Transverse colon (tissue), 4 donors: Measurements from ENCODE around the gene CRYBB2. TPM values are rescaled to one million over a fixed set of nuclear protein-coding genes. Genes with fewer than 3 reads are reported as not detected.
"Not testable (repeated sequence)": the region's sequence is repeated elsewhere in the genome, so short reads cannot be mapped to it uniquely, and the experiment has no call there.

ENCODE experiments used
- DNase-seq: peaks from one replicate; pipeline ENCODE4 v3.0.0-alpha.2; 2019
- H3K27ac ChIP-seq, 4 donors: fragments of 200-600 bp; sonication (generic); 2 replicates each; pipeline ENCODE4 v1.5.1; 2016 to 2018; ENCODE audit warnings: inconsistent platforms in 4 of 4
- H3K27me3 ChIP-seq: fragments of 200-600 bp; sonication (generic); 2 replicates; pipeline ENCODE4 v1.5.1; 2017; ENCODE audit warnings: inconsistent platforms
- H3K36me3 ChIP-seq, 4 donors: fragments of 200-600 bp; sonication (generic); 2 replicates each; pipeline ENCODE4 v1.5.1; 2017 to 2019; ENCODE audit warnings: inconsistent platforms in 4 of 4
- H3K4me1 ChIP-seq, 4 donors: fragments of 200-600 bp; sonication (generic); 2 replicates each; pipeline ENCODE4 v1.5.1; 2017 to 2020; ENCODE audit warnings: inconsistent platforms in 4 of 4
- H3K4me3 ChIP-seq, 4 donors: fragments of 200-600 bp; sonication (generic); 1 replicate in 1 of 4; 2 replicates in 3 of 4; pipeline versions ENCODE4 v1.5.1 to v1.6.1; 2017 to 2019; ENCODE audit warnings: inconsistent platforms in 4 of 4
- H3K9me3 ChIP-seq, 2 donors: fragments of 200-600 bp; sonication (generic); 2 replicates each; pipeline ENCODE4 v1.5.1; 2017 to 2019; ENCODE audit warnings: inconsistent platforms in 2 of 2
- CTCF ChIP-seq, 5 experiments: fragments of 200-600 bp in 3 of 5; fragments of 450-650 bp in 2 of 5; sonication (generic) in 3 of 5; IDR thresholded peaks; 1 replicate in 2 of 5; 2 replicates in 3 of 5; pipeline ENCODE4 v1.5.1; 2016 to 2017; ENCODE audit warnings: antibody characterized with exemption in 5 of 5, inconsistent platforms in 3 of 5, mild to moderate bottlenecking in 2 of 5, moderate library complexity in 1 of 5
- EP300 ChIP-seq: sonication (generic); formaldehyde crosslinking; IDR thresholded peaks from one replicate; pipeline ENCODE4 v1.6.1; 2017; ENCODE audit warnings: antibody characterized with exemption, low read depth
- POLR2A ChIP-seq: fragments of 450-650 bp; IDR thresholded peaks from one replicate; pipeline ENCODE4 v1.6.1; 2016; ENCODE audit warnings: antibody characterized with exemption, mild to moderate bottlenecking, moderate library complexity
- POLR2AphosphoS5 ChIP-seq, 3 donors: sonication (generic); formaldehyde crosslinking; IDR thresholded peaks; one replicate each; pipeline ENCODE4 v1.6.1; 2016; ENCODE audit warnings: antibody characterized with exemption in 3 of 3
- WGBS, 2 donors: methylation state at CpG; one replicate each; pipeline ENCODE4 v1.1.5; 2018; ENCODE audit warnings: low coverage in 1 of 2; 5-methylcytosine and 5-hydroxymethylcytosine counted together
- in situ Hi-C, 4 donors: fragments of 200-750 bp; cut with MboI; loops; one replicate each; pipeline versions ENCODE4 v1.15.0 to v1.15.1; 2017; ENCODE audit warnings: low sequenced_read_pairs in 3 of 4, low pct_ligation_motif_present in 1 of 4, low pct_unique_long_range_greater_than_20kb in 1 of 4
- intact Hi-C: fragments of 100-400 bp; cut with DNase I; formaldehyde crosslinking; loops from one replicate; pipeline ENCODE4 v1.15.1; 2023; ENCODE audit warnings: low total_unique reads
- total RNA-seq, 4 donors: library from RNA; depleted of rRNA; stranded (reverse); fragments of >200 nt; gene quantifications; one replicate each; pipeline ENCODE4 v1.1.0, GENCODE V29; 2016

CRYBB2 gene
- total RNA-seq, 4 donors from 2014 or later, result 2.2 TPM; not detected in 3

DNA sequence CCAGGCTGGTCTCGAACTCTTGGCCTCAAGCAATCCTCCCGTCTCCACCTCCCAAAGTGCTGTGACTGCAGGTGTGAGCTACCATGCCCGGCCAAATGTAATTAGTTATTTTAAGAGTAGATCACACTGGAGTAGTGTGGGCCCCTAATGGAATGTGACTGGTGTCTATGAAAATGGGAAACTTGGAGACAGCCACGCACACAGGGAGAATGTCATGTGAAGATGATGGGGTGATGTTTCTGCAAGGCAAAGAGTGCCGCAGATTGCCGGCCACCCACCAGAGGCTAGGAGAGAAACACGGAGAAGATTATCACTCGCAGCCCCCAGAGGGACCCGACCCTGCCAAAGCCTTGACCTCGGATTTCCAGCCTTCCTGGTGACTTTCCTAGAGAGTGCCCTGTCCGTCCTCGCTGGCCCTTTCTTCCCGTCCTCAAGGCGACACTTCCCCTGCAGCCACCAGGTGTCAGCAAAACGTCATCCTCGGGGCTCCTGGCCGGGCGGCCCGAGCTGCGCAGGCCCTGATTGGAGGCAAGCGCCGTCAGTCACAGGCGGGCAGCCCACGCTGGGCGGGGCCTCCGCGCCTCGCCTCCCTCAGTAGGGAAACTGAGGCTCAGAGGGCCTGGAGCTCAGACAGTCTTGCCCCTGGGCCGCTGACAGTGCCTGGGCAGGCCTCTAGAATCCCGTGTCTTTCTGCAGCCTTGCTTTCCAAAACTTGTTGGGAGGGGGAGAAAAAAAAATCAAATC, 16.3 kb downstream of the CRYBB2 start:
- Histone ChIP-seq H3K27ac (no peak overlapping the region), H3K4me1 (no peaks in the 10 kb centered on the region), H3K9me3 (no peaks in the 10 kb centered on the region), H3K36me3 (no peaks in the 10 kb centered on the region), H3K4me3 (no peak overlapping the region), H3K27me3 (peaks cover 42% of the 10 kb centered on the region)
- TF ChIP-seq CTCF (IDR thresholded peaks at IDR 0.05) (peak; percentile 44 to 76 (median 56)), POLR2AphosphoS5 (IDR thresholded peaks at IDR 0.05) (no peak)
- 11 to 39% methylated on average over 5 to 29 of the region's 30 CpGs for WGBS, 2 donors
- peak; percentile 78 for DNase-seq
- intact Hi-C loops (no loop called here), in situ Hi-C loops (no loop called here)

DNA sequence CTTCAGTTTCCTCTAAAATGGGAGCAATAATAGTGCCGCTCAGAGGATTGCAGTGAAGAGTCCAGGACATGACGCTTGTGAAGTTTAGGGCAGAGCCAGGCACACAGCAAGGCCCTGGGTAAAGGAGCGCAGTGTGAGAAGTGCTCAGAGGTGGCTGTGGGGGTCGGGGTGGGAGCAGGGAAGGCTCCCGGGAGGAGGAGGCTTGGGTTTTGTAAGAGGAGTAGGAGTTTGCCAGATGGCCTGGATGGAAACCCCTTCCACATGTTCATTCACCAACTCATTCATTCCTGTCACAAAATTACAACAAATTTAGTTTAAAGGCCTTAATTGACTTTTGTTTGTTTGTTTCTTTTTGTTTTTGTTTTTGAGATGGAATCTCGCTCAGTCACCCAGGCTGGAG, 17.0 kb downstream of the CRYBB2 start:
- Histone ChIP-seq H3K36me3 (no peaks in the 10 kb centered on the region), H3K4me1 (no peaks in the 10 kb centered on the region), H3K4me3 (no peak overlapping the region), H3K9me3 (no peaks in the 10 kb centered on the region), H3K27me3 (peaks cover 42% of the 10 kb centered on the region), H3K27ac (no peak overlapping the region)
- TF ChIP-seq POLR2A (no peak), POLR2AphosphoS5 (IDR thresholded peaks at IDR 0.05) (no peak), EP300 (no peak), CTCF (IDR thresholded peaks at IDR 0.05) (no peak)
- no peak for DNase-seq
- whole genome bisulfite sequencing, 2 donors, result 84 to 88% methylated on average over 5 to 6 of the region's 6 CpGs
- intact Hi-C loops, result no loop called here
- in situ Hi-C loops, result no loop called here

GRCh38 chr22:25237503-25237902, 18.1 kb downstream of the CRYBB2 start:
- Histone ChIP-seq H3K36me3 (no peaks in the 10 kb centered on the region), H3K9me3 (no peaks in the 10 kb centered on the region), H3K4me3 (no peak overlapping the region), H3K27me3 (peaks cover 42% of the 10 kb centered on the region), H3K4me1 (no peaks in the 10 kb centered on the region), H3K27ac (no peak overlapping the region)
- 90% methylated on average over 3 of the region's 4 CpGs; no CpG with 5 or more reads in 1 of the 2 donors for WGBS, 2 donors
- no peak for DNase-seq
- no peak for TF ChIP-seq POLR2AphosphoS5 (IDR thresholded peaks at IDR 0.05)
- no peak for TF ChIP-seq CTCF (IDR thresholded peaks at IDR 0.05)
- no peak for TF ChIP-seq POLR2A
- TF ChIP-seq EP300, result no peak
- in situ Hi-C loops, result no loop called here
- intact Hi-C loops, result no loop called here

GRCh38 chr22:25238058-25238457, 18.6 kb downstream of the CRYBB2 start:
- H3K4me3 ChIP-seq, in situ Hi-C loops: not testable (repeated sequence)
- H3K27me3 ChIP-seq, result peaks cover 42% of the 10 kb centered on the region

DNA sequence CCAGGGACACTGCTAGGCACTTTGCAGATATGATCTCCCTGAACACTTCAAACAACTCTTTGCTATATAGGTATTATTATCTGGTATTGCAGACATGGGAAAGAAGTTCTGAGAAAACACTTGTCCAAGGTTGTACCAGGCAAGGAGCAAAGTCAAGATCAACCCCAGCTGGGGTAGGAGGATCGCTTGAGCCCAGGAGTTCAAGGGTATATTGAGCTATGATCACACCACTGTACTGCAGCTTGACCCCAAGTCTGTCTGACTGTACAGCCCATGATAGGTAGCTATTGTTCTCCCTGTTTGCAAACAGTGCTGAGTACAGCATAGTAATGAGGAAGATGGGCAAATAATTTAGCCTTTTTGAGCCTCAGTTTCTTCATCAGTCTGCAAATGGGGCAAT, 35.7 kb downstream of the CRYBB2 start:
- H3K9me3 ChIP-seq, in situ Hi-C loops, intact Hi-C loops, H3K4me3 ChIP-seq, H3K36me3 ChIP-seq, H3K4me1 ChIP-seq, H3K27me3 ChIP-seq, H3K27ac ChIP-seq, DNase-seq: not testable (repeated sequence)
- 83% methylated on average over 1 of the region's 1 CpG; no CpG with 5 or more reads in 1 of the 2 donors for WGBS, 2 donors

More at GRCh38 chr22:25238058-25238457, 18.6 kb downstream of the CRYBB2 start:
- H3K4me1 ChIP-seq, H3K36me3 ChIP-seq, intact Hi-C loops, DNase-seq, H3K9me3 ChIP-seq, H3K27ac ChIP-seq: not testable (repeated sequence)
- WGBS, 2 donors, result 79 to 82% methylated on average over 5 to 9 of the region's 9 CpGs

- in situ Hi-C loops, H3K36me3 ChIP-seq, H3K4me3 ChIP-seq, H3K9me3 ChIP-seq, DNase-seq, H3K27ac ChIP-seq, H3K4me1 ChIP-seq, intact Hi-C loops, H3K27me3 ChIP-seq: not testable (repeated sequence)
- 62 to 71% methylated on average over 4 of the region's 4 CpGs for WGBS, 2 donors
Observed at GRCh38 chr22:25267567-25267966, 48.1 kb downstream of the CRYBB2 start.

- H3K4me3 ChIP-seq, H3K27ac ChIP-seq, in situ Hi-C loops, H3K27me3 ChIP-seq, H3K4me1 ChIP-seq, H3K36me3 ChIP-seq, intact Hi-C loops, DNase-seq, H3K9me3 ChIP-seq: not testable (repeated sequence)
- 40 to 63% methylated on average over 1 of the region's 1 CpG for WGBS, 2 donors
Observed at GRCh38 chr22:25268902-25269301, 49.5 kb downstream of the CRYBB2 start.

DNA sequence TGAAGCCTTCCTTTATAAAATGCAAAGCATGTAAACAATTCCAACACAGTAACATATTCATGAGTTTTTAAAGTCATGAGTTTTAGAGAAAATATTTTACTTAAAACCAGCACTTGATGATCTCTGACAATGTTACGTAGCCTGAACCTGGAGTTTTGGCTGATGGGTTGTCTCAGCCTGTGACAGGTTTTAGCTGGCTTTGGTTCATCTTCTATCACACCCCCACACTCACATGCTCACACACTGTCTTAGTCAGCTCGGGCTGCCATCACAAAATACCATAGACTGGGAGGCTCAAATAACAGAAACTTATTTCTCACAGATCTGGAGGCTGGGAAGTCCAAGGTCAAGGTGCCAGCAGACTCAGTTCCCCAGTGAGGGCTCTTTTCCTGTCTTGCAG, 50.6 kb downstream of the CRYBB2 start:
- H3K27me3 ChIP-seq, H3K4me1 ChIP-seq, in situ Hi-C loops, H3K4me3 ChIP-seq, H3K9me3 ChIP-seq, H3K27ac ChIP-seq, intact Hi-C loops, DNase-seq, H3K36me3 ChIP-seq: not testable (repeated sequence)
- WGBS, 2 donors, result 50% methylated on average over 2 of the region's 2 CpGs; no CpG with 5 or more reads in 1 of the 2 donors
